ENCODE results near the gene MED26.
"Not testable (repeated sequence)": the region's sequence is repeated elsewhere in the genome, so short reads cannot be mapped to it uniquely, and the experiment has no call there.

MED26 gene

DNA sequence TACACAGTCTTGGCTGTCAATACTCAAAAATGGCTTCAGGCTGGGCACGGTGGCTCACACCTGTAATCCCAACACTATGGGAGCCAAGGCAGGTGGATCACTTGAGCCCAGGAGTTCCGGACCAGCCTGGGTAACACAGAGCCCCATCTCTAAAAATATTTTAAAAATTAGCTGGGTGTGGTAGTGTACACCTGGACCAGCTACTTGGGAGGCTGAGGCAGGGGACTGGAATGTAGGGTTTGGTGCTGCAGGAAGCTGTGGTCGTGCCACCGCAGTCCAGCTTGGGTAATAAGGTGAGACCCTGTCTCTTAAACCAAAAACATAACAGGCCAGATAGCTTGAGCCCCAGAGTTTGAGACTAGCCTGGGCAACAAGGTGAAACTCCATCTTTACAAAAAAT is 79.0 kb downstream of the MED26 start:
- H3K4me3 Mint-ChIP-seq = no peak overlapping the region
- H3K27me3 Mint-ChIP-seq = no peaks in the 10 kb centered on the region
- ATAC-seq (replicated peaks; ENCODE audit: extremely low read depth, poor library complexity, severe bottlenecking) = no peak
- no peak for DNase-seq (ENCODE audit: low spot score in 2 of 2)
- no peak overlapping the region for H3K27ac Mint-ChIP-seq (ENCODE audit: low read depth)
- H3K4me1 Mint-ChIP-seq = peaks cover 12% of the 10 kb centered on the region
- H3K36me3 Mint-ChIP-seq (ENCODE audit: insufficient read depth) = peaks cover 14% of the 10 kb centered on the region
- H3K9me3 Mint-ChIP-seq = no peaks in the 10 kb centered on the region

DNA sequence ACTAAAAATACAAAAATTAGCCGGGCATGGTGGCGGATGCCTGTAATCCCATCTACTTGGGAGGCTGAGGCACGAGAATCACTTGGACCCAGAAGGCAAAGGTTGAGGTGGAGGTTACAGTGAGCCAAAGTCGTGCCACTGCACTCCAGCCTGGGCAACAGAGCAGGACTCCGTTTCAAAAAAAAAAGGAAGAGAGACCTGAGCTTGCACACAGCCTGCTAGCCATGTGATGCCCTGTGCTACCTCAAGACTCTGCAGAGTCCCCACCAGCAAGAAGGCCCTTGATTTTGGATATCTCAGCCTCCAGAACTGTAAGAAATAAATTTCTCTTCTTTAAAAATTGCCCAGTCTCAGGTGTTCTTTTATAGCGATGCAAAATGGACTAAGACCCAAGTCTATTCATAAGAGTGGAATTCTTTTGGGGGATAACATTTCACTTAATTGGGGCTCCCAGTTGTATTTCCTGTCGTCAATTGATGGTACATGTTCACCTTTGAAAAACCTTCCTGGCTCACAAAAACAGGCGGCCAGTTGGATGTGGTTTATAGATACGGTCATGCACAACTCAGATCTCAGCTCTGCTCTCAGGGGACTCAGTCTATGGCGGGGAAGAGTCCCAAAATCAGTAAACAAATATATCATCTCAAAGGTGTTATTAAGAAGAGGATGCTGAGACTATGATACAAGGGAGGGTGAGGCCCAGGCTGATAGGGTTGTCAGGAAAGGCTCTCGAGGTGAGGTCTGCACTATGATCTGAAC is 83.4 kb downstream of the MED26 start:
- Mint-ChIP-seq H3K9me3 (no peaks in the 10 kb centered on the region), H3K4me3 (peak overlapping the region; percentile 9), H3K27me3 (no peaks in the 10 kb centered on the region), H3K27ac (ENCODE audit: low read depth) (peak overlapping the region; percentile 32), H3K4me1 (peaks cover 30% of the 10 kb centered on the region), H3K36me3 (ENCODE audit: insufficient read depth) (peaks cover 13% of the 10 kb centered on the region)
- no peak for DNase-seq (ENCODE audit: low spot score in 2 of 2)
- ATAC-seq (replicated peaks; ENCODE audit: extremely low read depth, poor library complexity, severe bottlenecking) = no peak

DNA sequence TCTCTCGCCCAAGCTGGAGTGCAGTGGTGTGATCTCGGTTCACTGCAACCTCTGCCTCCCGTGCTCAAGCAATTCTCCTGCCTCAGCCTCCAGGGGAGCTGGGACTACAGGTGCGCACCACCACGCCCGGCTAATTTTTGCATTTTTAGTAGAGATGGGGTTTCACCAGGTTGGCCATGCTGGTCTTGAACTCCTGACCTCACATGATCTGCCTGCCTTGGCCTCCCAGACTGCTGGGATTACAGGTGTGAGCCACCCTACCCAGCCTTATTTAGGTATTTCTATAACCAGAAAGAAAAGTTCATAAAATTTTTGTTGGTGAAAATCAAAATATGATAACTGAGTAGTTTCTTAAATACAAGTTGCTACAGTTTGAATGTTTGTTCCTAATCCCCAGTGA is 84.3 kb downstream of the MED26 start:
- Mint-ChIP-seq H3K27ac (ENCODE audit: low read depth) (peak overlapping the region; percentile 89), H3K4me3 (peak overlapping the region; percentile 94), H3K36me3 (ENCODE audit: insufficient read depth) (peaks cover 13% of the 10 kb centered on the region), H3K4me1 (peaks cover 38% of the 10 kb centered on the region)
- not testable (repeated sequence) for H3K9me3 Mint-ChIP-seq; DNase-seq (ENCODE audit: low spot score in 2 of 2); H3K27me3 Mint-ChIP-seq; ATAC-seq (replicated peaks; ENCODE audit: extremely low read depth, poor library complexity, severe bottlenecking)

DNA sequence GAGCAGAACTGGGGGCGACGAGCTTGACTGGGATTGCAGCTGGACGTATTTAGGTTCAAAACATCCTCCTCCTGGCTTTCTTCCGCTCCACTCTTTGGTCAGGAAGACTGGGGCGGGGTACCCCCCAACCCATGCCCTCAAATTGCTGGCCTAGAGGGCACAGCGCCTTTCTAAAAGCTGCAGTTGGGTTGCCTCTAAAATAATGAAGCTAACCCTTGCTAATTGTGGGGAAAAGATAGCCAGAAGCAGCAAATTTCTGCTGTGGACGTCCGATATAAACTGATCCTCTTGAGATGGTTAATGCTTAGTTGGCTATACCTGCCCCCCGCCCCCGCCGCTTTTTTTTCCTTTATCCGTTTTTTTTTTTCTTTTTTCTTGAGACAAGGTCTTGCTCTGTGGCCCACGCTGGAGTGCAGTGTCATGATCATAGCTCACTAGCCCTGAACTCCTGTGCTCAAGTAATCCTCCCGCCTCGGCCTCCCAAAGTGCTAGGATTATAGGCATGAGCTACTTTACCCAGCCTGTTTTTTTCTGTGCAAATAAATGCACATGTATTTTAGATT is 85.0 kb downstream of the MED26 start:
- Mint-ChIP-seq H3K9me3 (no peaks in the 10 kb centered on the region), H3K36me3 (ENCODE audit: insufficient read depth) (peaks cover 13% of the 10 kb centered on the region), H3K27me3 (no peaks in the 10 kb centered on the region), H3K4me1 (peaks cover 46% of the 10 kb centered on the region), H3K4me3 (peak overlapping the region; percentile 94), H3K27ac (ENCODE audit: low read depth) (peak overlapping the region; percentile 89)
- no peak for ATAC-seq (replicated peaks; ENCODE audit: extremely low read depth, poor library complexity, severe bottlenecking)
- no peak for DNase-seq (ENCODE audit: low spot score in 2 of 2)

DNA sequence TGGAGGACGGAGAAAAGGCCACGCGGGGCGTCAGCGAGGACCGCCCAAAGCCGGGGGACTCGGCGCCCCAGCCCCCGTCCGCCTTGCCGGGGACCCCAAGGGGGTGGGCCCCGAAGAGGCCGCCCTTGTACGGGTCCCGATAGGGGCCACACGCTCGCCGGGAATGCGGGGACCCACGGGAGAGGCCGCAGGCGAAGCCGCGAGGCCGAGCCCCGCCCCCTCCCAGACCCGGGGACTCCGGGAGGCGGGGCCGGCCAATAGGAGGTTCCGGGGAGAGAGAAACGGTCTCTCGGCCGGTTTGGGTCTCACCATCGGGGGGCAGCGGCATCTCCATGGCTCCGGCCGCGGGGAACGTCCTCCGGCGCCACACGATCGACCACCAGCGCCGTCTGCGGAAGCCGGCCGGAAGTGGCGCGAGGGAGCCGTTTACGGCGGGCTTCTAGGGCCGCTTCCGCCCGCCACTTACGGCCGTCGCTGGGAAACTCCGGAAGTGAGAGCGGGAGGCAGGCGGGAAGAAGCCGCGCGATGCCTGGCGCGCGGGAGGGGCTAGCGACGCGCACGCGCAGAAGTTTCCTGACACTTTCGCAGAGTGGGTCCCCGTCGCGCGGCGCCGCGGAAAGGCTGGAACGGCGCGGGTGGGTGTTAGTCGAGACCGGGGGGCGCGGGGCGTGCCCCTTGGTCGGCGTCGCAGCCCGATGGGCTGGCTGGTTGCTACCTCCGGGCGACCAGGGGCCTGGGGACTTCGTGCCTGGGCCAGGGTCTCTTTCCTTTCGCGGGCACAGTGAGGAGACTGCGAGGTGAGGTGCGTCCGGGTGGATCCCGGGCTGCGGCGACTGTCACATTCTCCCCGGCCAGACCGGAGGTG is 85.7 kb downstream of the MED26 start, which contains the start of gene CHERP:
TSS of gene CHERP (minus strand) at position 393 of the 865 bp plus-strand sequence. CDS start at position 334, 59 bp downstream.
- peak within 1 kb of the TSS; percentile 89 for H3K27ac Mint-ChIP-seq (ENCODE audit: low read depth)
- ATAC-seq (replicated peaks; ENCODE audit: extremely low read depth, poor library complexity, severe bottlenecking) = peak; percentile 82
- no peaks in the 10 kb centered on the region for H3K27me3 Mint-ChIP-seq
- peaks cover 18% of the 10 kb centered on the region for H3K36me3 Mint-ChIP-seq (ENCODE audit: insufficient read depth)
- peaks cover 53% of the 10 kb centered on the region for H3K4me1 Mint-ChIP-seq
- H3K9me3 Mint-ChIP-seq = no peaks in the 10 kb centered on the region
- peak within 1 kb of the TSS; percentile 94 for H3K4me3 Mint-ChIP-seq
- peak; percentile 86 to 90 for DNase-seq (ENCODE audit: low spot score in 2 of 2)

DNA sequence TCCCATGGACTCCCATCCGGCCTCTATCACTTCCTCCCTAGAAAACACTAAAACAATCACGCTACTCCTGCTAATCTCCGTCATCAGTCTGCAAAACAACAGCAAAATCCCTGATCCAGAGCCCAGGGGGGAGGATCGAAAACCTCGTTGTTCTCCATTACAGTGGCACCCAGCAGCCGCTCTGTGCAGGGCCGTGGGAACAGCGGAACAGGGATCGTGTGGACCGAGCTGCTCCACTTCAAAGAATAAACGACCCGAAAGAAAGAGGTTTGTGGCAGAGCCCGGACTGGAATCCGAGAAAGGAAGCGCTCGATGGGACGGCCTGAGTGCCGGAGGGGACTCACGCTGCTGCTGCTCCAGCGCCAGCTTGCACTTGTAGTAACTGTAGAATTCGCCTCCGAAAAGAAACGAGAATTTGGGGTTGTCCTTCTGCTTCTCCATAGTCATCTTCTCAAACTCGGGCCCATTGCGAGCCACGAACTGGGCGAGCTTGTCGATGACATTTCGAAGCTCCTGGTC is 86.4 kb downstream of the MED26 start:
- H3K9me3 Mint-ChIP-seq = no peaks in the 10 kb centered on the region
- ATAC-seq (replicated peaks; ENCODE audit: extremely low read depth, poor library complexity, severe bottlenecking) = no peak

DNA sequence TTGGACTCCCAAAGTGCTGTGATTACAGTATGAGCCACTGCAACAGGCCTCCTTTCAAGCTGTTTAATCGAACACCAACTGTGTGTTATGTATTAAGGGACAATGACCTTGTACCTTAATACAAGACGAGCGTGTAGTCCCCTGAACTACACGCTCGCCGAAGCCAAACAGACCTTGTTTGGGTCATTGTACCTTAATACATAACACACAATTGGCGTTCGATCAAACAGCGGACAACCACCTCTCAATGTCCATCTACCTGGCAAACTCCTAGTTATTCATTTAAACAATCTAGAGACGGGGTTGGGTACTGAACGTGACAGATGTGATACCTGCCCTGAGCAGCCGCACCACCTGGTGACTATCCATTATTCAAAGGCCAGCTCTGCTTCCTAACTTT is 87.1 kb downstream of the MED26 start:
- ATAC-seq (replicated peaks; ENCODE audit: extremely low read depth, poor library complexity, severe bottlenecking) (no peak), DNase-seq (ENCODE audit: low spot score in 2 of 2) (no peak)
- peaks cover 62% of the 10 kb centered on the region for H3K4me1 Mint-ChIP-seq
- peak overlapping the region; percentile 94 for H3K4me3 Mint-ChIP-seq
- peaks cover 19% of the 10 kb centered on the region for H3K36me3 Mint-ChIP-seq (ENCODE audit: insufficient read depth)
- H3K9me3 Mint-ChIP-seq = no peaks in the 10 kb centered on the region
- peak overlapping the region; percentile 89 for H3K27ac Mint-ChIP-seq (ENCODE audit: low read depth)
- no peaks in the 10 kb centered on the region for H3K27me3 Mint-ChIP-seq

More for the DNA sequence above, 86.4 kb downstream of the MED26 start:
- Mint-ChIP-seq H3K36me3 (ENCODE audit: insufficient read depth) (peaks cover 18% of the 10 kb centered on the region), H3K27ac (ENCODE audit: low read depth) (peak overlapping the region; percentile 89), H3K4me1 (peaks cover 59% of the 10 kb centered on the region), H3K27me3 (no peaks in the 10 kb centered on the region), H3K4me3 (peak overlapping the region; percentile 94)
- no peak for DNase-seq (ENCODE audit: low spot score in 2 of 2)

DNA sequence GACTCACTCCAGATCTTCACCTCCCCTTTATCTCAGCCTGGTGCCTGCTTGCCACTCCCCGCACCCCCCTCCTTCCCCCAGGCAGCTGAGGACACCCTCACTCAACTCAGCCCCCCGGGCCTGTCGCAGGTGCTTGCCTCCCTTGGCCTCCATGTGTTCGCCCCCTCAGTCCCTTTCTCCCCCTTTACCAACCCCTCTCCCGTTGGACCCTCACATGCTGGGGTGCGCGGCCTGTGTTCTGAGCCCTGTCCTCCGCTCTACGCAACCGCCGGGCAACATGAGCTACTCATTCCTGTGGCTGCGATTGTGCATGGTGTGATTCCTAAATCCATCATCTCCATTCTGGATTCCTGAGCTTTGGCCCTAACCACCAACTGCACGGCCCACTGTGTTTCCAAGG is 90.9 kb downstream of the MED26 start:
- no peaks in the 10 kb centered on the region for H3K9me3 Mint-ChIP-seq
- ATAC-seq (replicated peaks; ENCODE audit: extremely low read depth, poor library complexity, severe bottlenecking) (no peak), DNase-seq (ENCODE audit: low spot score in 2 of 2) (no peak)
- H3K4me1 Mint-ChIP-seq = peaks cover 44% of the 10 kb centered on the region
- H3K4me3 Mint-ChIP-seq = peak overlapping the region; percentile 1
- peak overlapping the region; percentile 47 for H3K27ac Mint-ChIP-seq (ENCODE audit: low read depth)
- H3K27me3 Mint-ChIP-seq = no peaks in the 10 kb centered on the region
- H3K36me3 Mint-ChIP-seq (ENCODE audit: insufficient read depth) = peaks cover 34% of the 10 kb centered on the region

DNA sequence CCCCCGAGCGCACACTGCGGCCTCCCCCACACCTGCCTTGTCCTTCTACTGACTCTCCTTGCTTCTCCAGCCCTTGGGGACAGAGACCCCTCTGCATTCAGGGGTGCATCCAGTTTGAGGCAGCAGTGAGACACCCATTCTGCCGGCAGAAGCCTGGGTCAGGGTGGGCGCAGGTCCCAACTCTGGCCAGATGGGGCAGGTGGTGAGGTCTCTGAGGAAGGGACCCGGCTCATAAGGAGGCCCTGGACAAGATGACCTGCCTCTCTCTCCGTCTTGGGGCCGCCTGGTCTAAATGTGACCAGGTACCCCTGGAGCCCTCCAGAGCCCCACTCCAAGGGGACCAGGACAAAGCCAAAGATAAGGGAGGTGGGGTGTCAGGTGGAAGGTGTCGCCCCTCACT is 91.9 kb downstream of the MED26 start:
- DNase-seq (ENCODE audit: low spot score in 2 of 2) = no peak
- Mint-ChIP-seq H3K4me1 (peaks cover 42% of the 10 kb centered on the region), H3K27ac (ENCODE audit: low read depth) (no peak overlapping the region), H3K27me3 (no peaks in the 10 kb centered on the region), H3K9me3 (no peaks in the 10 kb centered on the region), H3K36me3 (ENCODE audit: insufficient read depth) (peaks cover 31% of the 10 kb centered on the region), H3K4me3 (no peak overlapping the region)
- ATAC-seq (replicated peaks; ENCODE audit: extremely low read depth, poor library complexity, severe bottlenecking) = no peak

DNA sequence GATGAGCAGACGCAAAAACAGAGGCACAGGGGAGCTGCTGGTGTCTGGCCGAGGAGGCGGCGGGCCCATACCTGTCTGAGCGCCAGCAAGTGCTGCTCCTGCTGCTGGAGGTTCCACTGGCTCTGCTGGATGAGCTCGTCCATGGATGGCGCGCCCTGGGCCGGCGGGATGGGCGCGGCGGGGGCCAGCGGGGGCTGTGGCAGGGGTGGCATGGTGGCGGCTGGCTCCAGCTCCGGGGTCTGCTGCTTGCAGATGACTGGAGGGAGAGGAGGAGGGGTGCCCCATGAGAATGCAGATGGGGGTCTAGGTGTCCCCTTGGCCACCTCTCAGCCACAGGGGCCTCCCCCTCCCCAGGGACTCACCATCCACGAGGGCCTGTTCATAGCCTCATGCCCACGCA is 92.6 kb downstream of the MED26 start:
- no peak for ATAC-seq (replicated peaks; ENCODE audit: extremely low read depth, poor library complexity, severe bottlenecking)
- H3K27ac Mint-ChIP-seq (ENCODE audit: low read depth) = no peak overlapping the region
- H3K4me3 Mint-ChIP-seq = no peak overlapping the region
- no peaks in the 10 kb centered on the region for H3K9me3 Mint-ChIP-seq
- no peaks in the 10 kb centered on the region for H3K27me3 Mint-ChIP-seq
- H3K4me1 Mint-ChIP-seq = peaks cover 42% of the 10 kb centered on the region
- peaks cover 30% of the 10 kb centered on the region for H3K36me3 Mint-ChIP-seq (ENCODE audit: insufficient read depth)
- DNase-seq (ENCODE audit: low spot score in 2 of 2) = no peak

DNA sequence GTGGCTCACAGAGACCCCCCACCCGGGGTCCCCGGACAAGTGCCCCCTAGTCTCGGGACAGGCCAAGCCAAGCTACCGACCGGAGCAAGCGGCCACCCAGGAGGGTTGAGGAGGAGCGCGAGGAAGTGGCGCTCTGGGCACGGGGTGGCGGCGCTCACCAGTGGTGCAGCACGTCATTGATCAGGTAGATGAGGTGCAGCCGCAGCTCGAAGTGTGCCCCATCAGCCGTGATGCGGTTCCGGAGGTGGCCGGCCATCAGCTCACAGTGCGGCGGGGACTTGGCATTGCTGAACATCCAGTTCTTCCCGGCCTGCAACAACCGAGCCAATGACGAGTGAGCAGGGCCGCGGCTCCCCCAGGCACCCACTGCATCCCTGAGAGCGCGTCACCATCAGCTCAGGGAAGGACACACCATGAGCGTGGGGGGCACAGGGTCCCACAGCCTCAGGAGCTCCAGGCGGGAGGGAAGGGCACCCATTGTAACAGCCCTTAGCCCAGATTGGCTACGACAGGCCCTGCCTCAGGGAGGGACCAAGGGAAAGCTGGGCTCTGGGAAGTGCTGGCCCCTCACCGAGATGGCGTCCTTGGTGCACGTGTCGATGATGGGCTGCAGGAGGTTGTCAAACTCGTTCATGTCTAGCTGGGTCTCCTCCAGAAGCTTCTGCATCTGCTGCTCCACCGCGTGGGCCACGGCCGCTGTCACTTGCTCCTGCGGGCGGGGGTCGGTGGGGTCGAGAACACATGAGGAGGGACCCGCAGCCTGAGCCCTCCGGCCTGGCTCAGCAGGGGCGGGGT is 95.4 kb downstream of the MED26 start:
- Mint-ChIP-seq H3K9me3 (no peaks in the 10 kb centered on the region), H3K36me3 (ENCODE audit: insufficient read depth) (peaks cover 38% of the 10 kb centered on the region), H3K4me3 (no peak overlapping the region)

DNA sequence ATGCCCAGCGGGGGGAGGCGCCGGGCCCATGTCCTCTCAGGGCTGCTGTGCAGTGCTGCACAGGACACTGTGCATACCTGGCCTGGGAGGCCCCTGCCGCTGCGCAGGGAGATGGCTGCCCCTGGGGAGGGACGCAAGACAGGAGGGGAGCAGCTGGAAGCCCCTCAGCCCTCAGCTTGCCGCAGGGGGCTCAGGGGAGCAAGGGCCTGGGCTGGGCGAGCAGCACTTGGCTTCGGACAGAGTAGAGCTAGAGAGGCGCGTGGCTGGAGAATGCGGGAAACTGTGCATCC is 96.7 kb downstream of the MED26 start:
- no peaks in the 10 kb centered on the region for H3K9me3 Mint-ChIP-seq
- DNase-seq (ENCODE audit: low spot score in 2 of 2) = no peak
- no peak for ATAC-seq (replicated peaks; ENCODE audit: extremely low read depth, poor library complexity, severe bottlenecking)
- peaks cover 43% of the 10 kb centered on the region for H3K36me3 Mint-ChIP-seq (ENCODE audit: insufficient read depth)
- no peak overlapping the region for H3K4me3 Mint-ChIP-seq
- H3K4me1 Mint-ChIP-seq = peaks cover 5% of the 10 kb centered on the region
- no peaks in the 10 kb centered on the region for H3K27me3 Mint-ChIP-seq
- no peak overlapping the region for H3K27ac Mint-ChIP-seq (ENCODE audit: low read depth)

More for the DNA sequence above, 95.4 kb downstream of the MED26 start:
- no peaks in the 10 kb centered on the region for H3K27me3 Mint-ChIP-seq
- H3K27ac Mint-ChIP-seq (ENCODE audit: low read depth) = no peak overlapping the region
- no peak for DNase-seq (ENCODE audit: low spot score in 2 of 2)
- ATAC-seq (replicated peaks; ENCODE audit: extremely low read depth, poor library complexity, severe bottlenecking) = no peak
- H3K4me1 Mint-ChIP-seq = peaks cover 17% of the 10 kb centered on the region

Measured in central memory CD8-positive, alpha-beta T cell (primary cell).